IPS-18c (cell line): ENCODE measurements around the gene COASY.

Experiments
- H3K4me3 ChIP-seq: 2 replicates; pipeline ENCODE4 v1.7.0; 2013; ENCODE audit warnings: low read depth, mild to moderate bottlenecking, low read length, moderate library complexity; ENCODE audit not compliant: insufficient read depth
- H3K9me3 ChIP-seq: one replicate; pipeline ENCODE4 v1.6.1; 2013; ENCODE audit warnings: mild to moderate bottlenecking, low read length, moderate library complexity; ENCODE audit not compliant: control insufficient read depth, insufficient read depth

Gene COASY

GRCh38 chr17:42561897-42562387 lies at the start of gene COASY:
TSS of gene COASY (plus strand) at chr17:42562148. CDS start at chr17:42562623, 475 bp downstream.
- no peaks in the 10 kb centered on the region for H3K9me3 ChIP-seq
- peak within 1 kb of the TSS; percentile 95 for H3K4me3 ChIP-seq

- H3K9me3 ChIP-seq: no peaks in the 10 kb centered on the region
Observed at GRCh38 chr17:42512246-42512645, 49.7 kb upstream of the COASY start.

GRCh38 chr17:42512733-42513251 lies 49.2 kb upstream of the COASY start:
- H3K4me3 ChIP-seq: no peak overlapping the region
- H3K9me3 ChIP-seq: no peaks in the 10 kb centered on the region

More at GRCh38 chr17:42512246-42512645, 49.7 kb upstream of the COASY start:
- no peak overlapping the region for H3K4me3 ChIP-seq

GRCh38 chr17:42513686-42514085 lies 48.3 kb upstream of the COASY start:
- Histone ChIP-seq H3K9me3 (no peaks in the 10 kb centered on the region), H3K4me3 (no peak overlapping the region)

- H3K9me3 ChIP-seq: no peaks in the 10 kb centered on the region
Observed at GRCh38 chr17:42514279-42514678, 47.7 kb upstream of the COASY start.

GRCh38 chr17:42514867-42515266 lies 47.1 kb upstream of the COASY start:
- Histone ChIP-seq H3K4me3 (no peak overlapping the region), H3K9me3 (no peaks in the 10 kb centered on the region)

More at GRCh38 chr17:42514279-42514678, 47.7 kb upstream of the COASY start:
- H3K4me3 ChIP-seq: no peak overlapping the region

- no peak overlapping the region for H3K4me3 ChIP-seq
- no peaks in the 10 kb centered on the region for H3K9me3 ChIP-seq
Observed at GRCh38 chr17:42517516-42517915, 44.4 kb upstream of the COASY start.

GRCh38 chr17:42518046-42518754 lies 43.7 kb upstream of the COASY start:
- H3K4me3 ChIP-seq: no peak overlapping the region
- no peaks in the 10 kb centered on the region for H3K9me3 ChIP-seq

- no peak overlapping the region for H3K4me3 ChIP-seq
Observed at GRCh38 chr17:42518755-42519545, 43.0 kb upstream of the COASY start.

GRCh38 chr17:42519546-42520491 lies 42.1 kb upstream of the COASY start:
- Histone ChIP-seq H3K4me3 (no peak overlapping the region), H3K9me3 (no peaks in the 10 kb centered on the region)

More at GRCh38 chr17:42518755-42519545, 43.0 kb upstream of the COASY start:
- no peaks in the 10 kb centered on the region for H3K9me3 ChIP-seq

GRCh38 chr17:42520540-42520951 lies 41.4 kb upstream of the COASY start:
- no peak overlapping the region for H3K4me3 ChIP-seq
- no peaks in the 10 kb centered on the region for H3K9me3 ChIP-seq

- no peaks in the 10 kb centered on the region for H3K9me3 ChIP-seq
- H3K4me3 ChIP-seq: no peak overlapping the region
Observed at GRCh38 chr17:42521036-42521435, 40.9 kb upstream of the COASY start.

GRCh38 chr17:42521666-42522262 lies 40.2 kb upstream of the COASY start:
- H3K9me3 ChIP-seq: no peaks in the 10 kb centered on the region
- no peak overlapping the region for H3K4me3 ChIP-seq

GRCh38 chr17:42522263-42522790 lies 39.6 kb upstream of the COASY start:
- no peak overlapping the region for H3K4me3 ChIP-seq
- H3K9me3 ChIP-seq: no peaks in the 10 kb centered on the region

GRCh38 chr17:42522798-42523278 lies 39.1 kb upstream of the COASY start:
- Histone ChIP-seq H3K4me3 (no peak overlapping the region), H3K9me3 (no peaks in the 10 kb centered on the region)

GRCh38 chr17:42525221-42525620 lies 36.7 kb upstream of the COASY start:
- Histone ChIP-seq H3K4me3 (no peak overlapping the region), H3K9me3 (no peaks in the 10 kb centered on the region)
